ENCODE data around the gene NAT9.

NAT9 gene, protein sequence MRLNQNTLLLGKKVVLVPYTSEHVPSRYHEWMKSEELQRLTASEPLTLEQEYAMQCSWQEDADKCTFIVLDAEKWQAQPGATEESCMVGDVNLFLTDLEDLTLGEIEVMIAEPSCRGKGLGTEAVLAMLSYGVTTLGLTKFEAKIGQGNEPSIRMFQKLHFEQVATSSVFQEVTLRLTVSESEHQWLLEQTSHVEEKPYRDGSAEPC

DNA sequence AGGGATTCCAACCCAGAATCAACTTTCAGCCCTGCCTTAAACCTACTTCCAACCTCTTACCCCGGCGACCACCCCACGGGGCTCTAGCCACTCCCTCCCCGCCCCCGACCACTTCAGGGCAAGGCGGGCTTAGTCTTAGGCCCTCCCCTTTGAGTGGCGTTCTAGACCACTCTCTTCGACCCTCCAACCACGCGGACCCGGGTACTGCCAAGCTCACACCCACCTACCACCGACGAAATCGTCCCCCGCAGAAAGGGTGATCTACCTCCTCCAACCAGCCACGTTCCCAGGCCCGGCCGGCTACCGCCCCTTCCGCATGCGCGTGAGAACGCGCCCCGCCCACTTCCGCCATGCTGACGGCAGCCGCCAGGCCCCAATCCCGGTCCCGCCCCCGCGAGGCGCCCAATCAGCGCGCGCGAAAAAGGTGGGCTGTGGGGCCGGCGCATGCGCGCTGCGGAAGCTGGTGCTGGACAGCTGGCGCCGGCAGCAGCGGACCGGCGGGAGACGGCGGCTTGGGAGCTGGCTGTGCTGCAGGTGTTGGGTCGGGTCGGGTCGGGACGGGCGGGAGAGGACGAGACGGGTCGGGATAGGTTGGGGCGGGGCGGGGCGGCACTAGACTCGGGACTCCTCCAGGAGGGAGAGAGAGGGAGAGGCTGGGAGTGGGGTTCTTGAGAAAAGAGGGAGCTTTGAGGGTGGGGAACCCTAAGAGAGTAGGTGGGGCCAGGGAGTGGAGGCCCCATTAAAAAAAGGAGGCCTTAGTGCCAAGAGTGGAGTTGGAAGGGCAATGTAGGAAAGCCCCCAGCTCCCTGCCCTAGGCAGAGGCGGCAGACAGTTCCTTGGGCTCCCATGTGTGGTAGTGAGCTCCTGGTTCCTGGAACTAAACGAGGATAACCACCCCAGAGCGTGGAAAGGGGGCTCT is at the start of gene NAT9:
Gene NAT9 (minus strand): TSS at position 302 of the 919 bp plus-strand sequence. CDS start 647 bp downstream, outside the sequence.
- peak; percentile 100 for DNase-seq (ENCODE audit: low spot score)

DNA sequence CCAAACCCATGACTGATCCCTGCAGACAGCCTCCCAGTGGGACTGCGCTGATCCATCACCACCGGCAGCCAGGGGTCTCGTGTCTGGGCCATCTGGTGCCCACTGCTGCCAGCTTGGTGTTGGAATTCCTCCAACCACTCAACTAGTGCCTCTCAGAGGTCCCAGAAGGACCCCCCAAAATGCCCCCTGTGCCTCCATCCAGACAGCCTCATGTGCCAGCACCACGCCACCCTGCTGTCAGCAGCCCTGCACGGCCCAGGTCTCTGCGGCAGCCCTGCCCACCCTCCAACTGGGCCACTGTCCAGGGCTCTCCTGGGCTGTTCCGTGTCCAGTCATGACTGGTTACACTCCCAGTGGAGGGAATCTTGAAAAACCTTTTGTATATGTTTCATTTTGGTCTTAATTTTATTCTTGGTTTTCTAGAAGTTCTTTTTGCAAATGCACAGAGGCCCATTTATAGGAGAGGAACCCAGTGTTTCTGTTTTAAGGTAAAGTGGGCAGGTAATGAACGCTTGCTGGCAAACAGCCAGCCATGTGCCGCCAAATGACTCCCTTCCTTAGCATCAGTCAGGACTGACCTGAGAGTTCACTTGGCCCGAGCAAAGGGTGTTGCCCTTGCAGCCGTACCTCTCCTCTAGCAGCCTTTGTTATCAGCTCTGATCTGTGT is 48.9 kb upstream of the NAT9 start:
- no peak for DNase-seq (ENCODE audit: low spot score)

DNA sequence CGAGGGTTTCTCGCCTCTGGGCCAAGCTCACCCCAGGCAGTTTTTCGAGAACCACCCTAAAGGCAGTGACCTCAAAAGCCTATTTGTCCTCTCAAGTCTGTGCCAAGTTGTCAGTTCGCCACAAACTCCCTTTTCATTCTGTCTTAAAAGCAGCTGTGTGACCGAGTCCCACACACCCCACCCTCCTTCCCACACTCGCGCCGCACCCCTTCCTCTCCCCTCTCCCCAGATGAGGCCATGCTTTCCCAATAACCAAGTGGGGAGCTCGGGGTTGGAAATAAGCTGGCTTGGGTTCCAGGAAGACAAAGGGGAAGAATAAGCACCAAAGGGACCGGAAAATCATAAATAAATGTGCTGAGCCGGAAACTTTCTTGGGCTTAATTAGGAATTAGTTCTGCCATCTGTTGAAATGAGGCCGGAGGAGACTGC is 46.8 kb upstream of the NAT9 start:
- DNase-seq (ENCODE audit: low spot score): no peak

DNA sequence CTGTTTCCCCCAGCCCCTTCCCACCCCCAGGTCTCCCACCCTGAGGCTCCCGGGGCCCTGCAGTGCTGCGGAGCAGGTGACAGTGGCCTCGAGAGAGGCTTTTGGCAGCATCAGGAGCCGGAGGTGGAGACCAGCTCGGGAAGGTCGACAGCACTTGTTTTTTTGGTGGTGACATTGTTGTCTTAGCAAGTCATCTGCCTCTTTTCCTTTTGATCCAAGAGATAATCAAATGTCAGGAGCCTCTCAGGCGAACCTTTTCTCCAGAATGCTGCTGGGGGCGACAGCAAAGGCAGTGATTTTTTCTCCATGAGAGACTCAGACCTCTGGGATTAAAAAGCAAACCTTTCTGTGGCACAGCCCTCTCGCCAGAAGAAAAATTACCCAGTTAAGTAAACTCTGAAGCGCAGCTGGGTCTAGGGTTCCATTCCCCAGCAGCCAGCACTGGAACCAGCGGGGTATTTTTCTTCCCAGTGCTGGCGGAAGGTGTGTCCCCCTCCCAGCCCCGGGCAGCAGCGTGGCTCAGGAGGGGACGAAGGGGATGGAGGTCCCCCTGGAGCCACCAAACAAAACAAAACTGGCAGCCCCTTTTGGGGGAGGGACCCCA is 46.3 kb upstream of the NAT9 start:
- no peak for DNase-seq (ENCODE audit: low spot score)

DNA sequence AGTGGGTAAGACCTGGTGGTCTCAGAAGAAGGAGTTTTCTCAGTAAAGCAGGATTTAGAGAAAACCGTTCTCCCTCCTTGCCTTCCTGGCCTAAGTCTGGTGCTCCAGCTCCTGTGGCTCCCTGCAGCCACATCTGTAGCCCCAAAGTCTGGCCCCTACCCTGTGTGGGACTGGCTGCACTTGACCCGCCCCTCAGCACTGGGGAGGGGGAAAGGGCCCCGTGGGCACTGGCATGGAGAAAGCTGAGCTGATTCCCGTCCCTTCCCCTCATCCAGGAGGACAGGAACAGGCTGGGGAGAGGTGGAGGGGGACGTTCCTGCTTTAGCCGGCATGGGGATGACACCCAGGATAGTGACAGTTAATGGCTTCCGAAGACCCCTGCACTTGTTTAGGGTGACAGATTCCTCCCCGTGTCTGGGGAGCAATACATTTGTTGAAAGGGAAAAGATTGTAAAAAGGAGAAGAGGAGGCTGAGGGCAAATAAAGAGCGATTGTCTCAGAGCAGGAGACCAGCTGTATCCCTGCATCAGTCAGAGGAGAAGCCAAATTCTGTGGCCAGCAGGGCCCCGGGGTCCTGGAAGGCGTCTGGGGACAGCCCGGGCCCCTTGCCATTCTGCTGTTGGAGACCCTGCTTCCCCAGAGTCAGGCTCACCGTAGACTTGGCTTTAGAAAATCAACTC is 45.6 kb upstream of the NAT9 start:
- DNase-seq (ENCODE audit: low spot score): no peak

DNA sequence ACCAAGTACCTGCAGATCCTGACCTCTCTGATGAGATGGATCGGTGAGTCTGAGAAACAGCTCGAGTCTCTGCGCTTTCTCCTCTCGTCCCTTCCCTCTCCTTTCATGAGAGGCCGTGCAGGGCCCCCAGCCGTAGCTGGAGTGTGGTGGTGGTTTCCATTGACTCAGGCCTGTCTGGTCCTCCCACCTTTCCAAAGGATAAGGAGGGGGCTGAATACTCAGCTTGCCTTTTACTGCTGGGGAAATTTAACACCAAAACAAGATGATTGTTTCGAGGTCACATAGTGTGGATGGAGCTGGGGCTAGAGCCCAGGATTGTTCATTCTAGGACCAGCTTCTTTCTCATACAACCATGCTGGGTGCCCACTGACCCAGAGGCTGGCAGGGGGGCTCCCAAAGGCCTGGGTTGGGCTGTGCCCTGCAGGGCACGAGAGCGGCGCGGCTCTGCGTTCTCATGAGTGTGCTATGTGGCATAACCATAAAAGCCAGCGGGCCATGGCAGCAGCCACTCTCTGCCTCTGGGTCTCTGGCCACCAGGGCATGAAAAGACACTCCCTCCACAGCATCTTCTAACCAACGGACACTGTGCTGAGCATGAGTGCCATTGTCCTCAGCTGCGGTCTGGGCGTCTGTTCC is 43.8 kb upstream of the NAT9 start:
- DNase-seq (ENCODE audit: low spot score): no peak

DNA sequence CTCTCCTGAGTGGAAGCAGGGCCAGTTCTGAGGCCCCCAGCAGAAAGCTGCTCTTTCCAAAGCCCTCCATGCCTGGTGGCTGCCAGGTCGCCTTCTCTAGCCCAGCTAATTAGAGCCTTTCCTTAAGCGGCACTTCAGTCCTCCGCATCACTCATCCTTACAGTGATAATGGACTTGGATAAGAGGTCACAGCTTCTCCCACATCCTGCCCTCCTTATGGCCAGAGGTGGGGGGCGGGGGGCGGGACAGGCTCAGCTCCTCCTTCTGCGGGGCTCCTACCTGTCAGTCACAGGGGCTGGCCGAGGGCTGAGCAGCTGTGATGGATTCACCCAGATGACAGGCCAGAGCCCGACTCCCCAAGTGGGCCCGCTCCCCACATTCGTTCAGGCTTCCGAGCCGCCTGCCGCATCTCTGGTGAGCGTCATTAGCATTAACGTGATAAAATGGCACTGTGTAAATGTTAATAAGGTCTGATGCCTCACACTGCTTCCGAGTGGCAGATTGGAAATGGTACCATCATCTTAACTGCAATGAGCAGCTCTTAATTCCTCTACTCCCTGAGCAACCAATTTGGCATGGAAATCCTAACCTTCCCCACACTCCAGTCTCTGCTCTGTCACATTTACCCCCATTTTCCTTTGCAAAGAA is 42.3 kb upstream of the NAT9 start:
- no peak for DNase-seq (ENCODE audit: low spot score)

DNA sequence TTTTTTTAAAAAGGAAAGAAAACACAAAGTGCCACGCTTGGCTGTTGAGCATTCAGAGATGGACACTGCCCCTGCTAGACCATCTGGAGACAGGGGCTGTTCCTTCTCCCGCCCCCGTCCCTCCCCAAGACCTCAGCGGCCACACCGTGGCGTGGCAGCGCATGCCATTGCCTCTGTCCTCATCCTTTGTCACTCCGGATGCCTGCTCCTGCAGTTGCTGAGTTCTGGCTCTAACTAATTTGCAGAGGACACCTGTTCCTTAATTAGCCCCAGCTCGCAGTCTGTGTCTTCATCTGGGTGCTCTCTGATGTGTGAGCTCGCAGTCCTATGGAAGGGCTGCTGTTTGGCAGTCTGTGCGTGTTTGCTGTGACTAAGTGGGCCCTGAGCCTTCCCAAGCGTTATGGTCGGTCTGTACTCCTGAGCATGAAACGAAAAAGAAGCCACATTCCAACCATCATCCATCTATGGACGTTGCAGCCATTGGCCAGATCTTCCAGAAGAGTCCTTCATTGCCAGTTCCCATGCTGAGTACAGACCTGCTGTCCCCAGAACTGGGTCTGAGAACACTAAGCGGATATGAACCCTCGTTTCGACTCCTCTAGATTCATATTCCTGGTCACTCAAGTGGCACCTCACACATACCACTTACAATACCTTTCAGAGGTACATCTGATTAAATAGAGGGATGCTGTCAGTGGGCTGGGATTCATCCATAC is 40.9 kb upstream of the NAT9 start:
- no peak for DNase-seq (ENCODE audit: low spot score)

DNA sequence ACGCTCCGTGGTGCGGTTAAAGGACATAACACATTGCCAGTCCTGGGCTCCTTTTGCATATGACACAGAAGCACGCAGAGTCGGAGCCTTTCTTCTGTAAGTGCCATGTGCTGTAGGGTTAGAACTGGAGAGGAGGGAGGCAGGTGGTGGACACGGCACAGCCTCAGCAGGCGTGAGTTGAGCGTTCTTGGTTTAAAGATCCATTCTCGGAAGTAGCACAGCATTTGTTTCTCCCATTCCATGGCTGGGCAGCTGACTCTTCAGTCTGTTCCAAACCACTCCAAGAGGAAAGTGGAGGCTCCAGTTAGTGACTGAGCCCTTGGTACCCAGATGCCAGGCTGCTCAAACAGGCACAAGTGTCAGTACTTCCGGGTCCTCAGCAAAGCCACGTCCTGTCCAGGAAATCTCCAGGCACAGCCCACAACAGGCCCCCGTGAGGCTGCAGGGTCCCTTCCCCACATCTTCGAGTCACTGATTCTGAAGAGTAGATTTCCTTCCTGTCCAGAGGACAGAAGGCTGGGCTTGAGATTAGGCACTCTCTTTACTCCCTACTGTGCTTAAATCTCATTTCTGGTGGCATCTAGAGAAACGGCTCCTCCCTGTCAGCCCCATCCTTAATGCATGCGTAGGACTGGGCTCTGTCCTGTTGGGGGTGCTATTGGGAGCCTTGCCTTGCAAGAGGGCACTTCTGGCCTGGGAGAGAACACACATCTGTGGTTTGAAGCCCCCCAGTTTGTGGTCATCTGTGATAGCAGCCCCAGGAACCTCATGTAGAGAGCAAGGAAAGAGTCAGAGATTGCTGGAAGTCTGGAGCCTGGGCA is 39.6 kb upstream of the NAT9 start:
- no peak for DNase-seq (ENCODE audit: low spot score)

DNA sequence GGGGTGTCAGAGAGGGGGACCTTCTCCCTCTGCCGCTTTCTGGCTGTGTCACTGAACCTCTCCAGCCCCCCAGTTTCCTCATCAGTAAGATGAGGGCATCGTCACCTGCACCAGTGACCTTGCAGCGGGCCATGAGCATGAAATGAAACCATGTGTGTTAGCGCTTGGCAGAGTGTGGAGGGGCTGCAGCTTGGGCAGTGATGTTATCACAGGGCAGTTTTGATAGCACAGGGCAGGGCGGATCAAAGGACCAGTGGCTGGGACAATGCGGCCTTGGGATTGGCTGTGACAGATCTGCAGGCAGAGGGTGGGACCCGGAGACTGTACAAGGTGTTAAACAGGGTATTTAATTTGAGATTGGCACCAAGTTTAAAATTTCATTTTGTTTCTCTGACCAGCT is 38.9 kb upstream of the NAT9 start:
- no peak for DNase-seq (ENCODE audit: low spot score)

DNA sequence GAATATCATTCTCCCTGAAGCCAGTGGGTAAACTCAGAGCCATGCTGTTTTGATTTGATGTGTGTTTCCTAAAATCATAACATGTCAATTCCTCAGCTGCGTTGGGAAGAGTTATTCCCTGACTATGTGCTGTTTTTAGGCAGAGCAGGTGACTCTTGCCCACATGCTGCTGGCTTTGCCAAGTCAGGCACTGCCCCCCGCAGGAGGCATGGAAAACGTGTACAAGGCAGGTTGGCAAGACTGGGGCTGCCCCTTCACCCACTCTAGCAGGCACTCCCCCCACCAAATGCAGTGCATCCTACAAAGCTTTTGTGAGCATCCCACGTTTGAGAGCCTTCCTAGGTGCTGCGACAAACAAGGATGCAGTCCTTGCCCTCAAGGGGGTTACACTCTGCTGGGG is 38.3 kb upstream of the NAT9 start:
- no peak for DNase-seq (ENCODE audit: low spot score)

DNA sequence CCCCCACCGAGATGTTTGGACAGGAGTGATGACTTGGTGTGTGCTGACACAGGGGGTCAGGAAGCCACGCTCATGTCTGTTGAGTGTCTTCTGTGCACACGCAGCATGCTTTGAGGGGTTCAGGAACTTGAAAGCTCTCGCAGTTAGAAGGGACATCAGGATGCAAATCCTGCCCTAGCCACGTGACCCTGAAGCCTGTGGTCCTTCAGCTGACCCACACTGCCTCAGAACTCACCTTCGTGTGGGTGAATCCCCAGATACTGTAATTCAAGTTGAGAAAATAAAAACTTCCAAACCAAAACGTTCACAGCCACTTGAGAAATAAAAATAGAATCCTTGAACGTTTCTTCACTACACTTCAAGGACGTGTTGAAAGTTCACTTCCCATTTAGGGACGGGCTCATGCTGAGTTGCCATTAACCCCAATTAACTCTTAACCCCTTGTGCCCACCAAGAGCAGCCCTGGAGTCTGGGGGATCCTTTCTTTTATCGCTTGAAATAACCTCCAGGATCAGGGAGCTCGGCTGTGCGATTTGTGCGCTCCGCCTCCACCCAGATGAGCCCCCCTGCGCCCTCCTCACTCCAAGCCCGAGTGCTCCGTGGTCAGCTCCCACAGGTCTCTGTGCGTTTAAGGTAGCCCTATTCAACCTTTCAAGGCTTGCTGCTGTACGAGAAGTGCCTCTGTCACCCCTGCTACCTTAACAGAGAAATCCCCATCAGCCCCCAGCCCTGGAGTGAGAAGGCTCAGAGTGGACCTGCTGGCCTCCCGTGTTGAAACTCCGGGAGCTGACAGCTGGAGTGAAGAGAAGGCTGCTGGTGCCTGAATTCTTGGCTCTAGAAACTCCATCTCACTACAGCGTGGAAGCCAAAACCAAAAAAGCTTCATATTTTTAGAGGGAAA is 36.2 kb upstream of the NAT9 start:
- no peak for DNase-seq (ENCODE audit: low spot score)

DNA sequence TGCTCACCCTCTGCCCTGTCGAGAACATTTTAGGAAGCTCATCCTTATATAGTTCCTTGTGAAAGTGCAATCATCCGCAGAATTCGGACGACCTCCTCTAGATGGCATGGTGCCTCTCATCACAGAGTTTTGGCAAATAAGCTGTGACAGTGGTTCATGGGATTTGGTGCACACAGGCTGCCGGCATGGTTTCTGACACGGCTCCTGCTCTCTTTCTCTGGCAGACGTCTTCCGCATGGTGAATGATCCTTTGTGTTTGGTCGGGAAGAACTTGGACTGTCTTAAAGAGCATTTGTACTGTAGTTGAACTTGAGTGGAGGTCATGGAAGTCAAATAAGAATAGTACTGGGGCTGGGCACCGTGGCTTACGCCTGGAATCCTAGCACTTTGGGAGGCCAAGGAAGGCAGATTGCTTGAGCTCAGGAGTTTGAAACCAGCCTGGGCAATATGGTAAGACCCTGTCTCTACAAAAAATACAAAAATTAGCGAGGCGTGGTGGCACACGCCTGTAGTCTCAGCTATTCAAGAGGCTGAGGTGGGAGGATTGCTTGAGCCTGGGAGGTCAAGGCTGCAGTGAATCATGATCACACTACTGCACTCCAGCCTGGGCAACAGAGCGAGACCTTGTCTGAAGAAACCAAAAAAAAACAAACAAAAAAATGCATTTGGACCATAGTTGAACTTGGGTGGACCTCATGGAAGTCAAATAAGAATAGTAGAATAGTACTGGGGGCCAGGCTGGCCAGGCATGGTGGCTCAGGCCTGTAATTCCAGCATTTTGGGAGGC is 34.7 kb upstream of the NAT9 start:
- DNase-seq (ENCODE audit: low spot score): no peak

DNA sequence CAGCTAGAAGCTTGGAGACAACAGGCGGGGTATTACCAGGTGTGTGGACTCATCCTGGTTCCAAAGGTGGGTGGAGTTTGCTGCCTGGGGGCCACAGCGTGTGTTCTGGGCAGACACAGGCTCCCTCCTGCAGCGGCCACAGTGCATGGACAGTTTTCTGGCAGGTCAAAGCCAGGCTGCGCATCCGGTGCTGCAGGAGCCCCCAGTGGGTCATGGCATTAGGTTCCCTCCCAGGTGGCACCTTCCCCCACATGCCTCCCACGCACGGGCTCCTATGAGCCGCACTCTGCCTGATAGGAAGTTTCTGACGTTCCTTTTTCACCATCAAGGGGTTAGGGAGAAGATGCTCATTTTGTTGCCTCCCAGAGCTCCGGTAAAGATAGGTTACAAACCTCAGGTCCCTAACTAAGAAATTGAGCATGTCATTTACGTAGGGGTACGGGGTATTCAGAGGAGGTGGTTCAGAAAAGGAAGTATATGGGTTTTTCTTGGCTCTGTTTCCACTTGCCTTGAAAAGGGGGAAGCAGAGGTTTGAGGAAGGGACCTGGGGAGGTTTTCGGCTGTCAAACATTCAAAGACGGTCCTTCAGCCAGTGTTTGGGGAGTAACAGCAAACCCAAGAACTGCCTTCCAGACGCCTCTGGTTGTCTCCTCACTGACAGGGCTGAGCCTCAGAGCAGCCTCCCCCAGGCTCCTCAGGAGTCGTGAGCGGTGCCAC is 32.7 kb upstream of the NAT9 start:
- no peak for DNase-seq (ENCODE audit: low spot score)

DNA sequence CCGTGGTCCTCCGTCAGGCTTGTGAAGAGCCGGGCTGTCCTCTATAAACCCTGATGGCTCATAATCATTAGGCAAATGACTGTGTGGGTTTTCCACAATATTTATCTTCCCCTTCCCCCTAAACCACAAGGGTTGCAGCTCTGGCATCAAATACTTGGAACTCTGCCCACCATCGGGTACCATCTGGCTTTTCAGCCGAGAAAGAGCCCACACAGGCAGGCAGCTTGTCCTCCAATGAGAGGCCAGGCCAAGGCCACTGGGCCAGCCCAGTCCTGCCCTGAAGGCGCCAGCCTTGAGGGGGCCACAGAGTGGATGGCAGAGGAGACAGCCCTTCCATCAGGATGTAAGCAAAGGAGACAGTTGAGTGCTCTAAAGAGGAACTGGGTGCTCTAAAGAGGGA is 31.8 kb upstream of the NAT9 start:
- DNase-seq (ENCODE audit: low spot score): no peak

DNA sequence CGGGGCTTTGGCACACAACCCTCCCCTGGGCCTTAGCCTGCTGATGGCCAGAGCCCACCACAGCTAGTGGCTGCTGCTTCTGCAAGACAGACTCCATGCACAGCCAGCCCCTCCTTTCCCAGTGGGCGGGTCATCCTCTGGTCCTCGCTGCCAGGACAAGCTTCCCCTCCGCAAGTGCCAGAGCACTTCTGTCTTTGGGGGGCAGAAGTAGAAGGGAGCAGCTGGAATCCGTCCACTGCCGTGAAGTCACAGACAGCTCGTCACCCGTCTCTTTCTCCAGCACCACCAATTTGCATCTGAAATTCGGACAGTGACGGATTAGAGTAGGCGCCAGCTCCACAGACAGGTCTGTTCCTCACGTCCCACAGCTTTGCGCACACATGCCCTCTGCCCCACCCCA is 31.3 kb upstream of the NAT9 start:
- no peak for DNase-seq (ENCODE audit: low spot score)

DNA sequence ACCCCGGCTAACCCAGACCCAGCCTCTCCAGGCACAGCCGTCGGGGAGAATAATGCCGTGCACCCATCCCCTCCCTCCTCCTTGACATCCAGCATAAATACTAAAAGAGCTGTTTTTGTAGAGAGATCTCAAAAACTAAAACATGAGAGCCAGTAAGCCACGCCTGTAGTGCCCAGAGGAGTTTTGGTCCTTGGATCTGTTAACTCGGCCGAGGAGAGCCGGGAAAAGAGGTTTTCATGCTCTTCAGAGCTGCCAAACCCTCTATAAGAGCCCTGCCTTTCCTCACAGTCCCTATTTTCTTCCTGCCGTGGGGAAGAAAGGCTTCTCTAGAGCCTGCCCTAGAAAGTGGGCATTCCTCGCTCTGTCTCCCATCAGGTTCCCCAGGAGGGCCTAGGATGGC is 30.2 kb upstream of the NAT9 start:
- DNase-seq (ENCODE audit: low spot score): no peak
